Right ventricle myocardium inferior (tissue), 1 donor: Measurements from ENCODE around the gene PKN1. TPM values are rescaled to one million over a fixed set of nuclear protein-coding genes. Genes with fewer than 3 reads are reported as not detected.
"Not testable (repeated sequence)": the region's sequence is repeated elsewhere in the genome, so short reads cannot be mapped to it uniquely, and the experiment has no call there.

Experiments
- ATAC-seq: fragments of 200-7000 bp; cut with Tn5 transposase; one replicate; pipeline ENCODE4 v1.9.1; 2020; ENCODE audit warnings: mild to moderate bottlenecking, moderate library complexity
- DNase-seq: peaks from one replicate; pipeline ENCODE4 v3.0.0; 2021; ENCODE audit errors: missing footprints
- intact Hi-C: fragments of 100-400 bp; cut with DNase I; formaldehyde crosslinking; loops from one replicate; pipeline ENCODE4 v1.11.0; 2022
- total RNA-seq: library from RNA; stranded (reverse); fragmentation: NEBNext Ultra II Directional; extraction: Animal tissue kit (Norgen Biotek cat#: 25700); gene quantifications from one replicate; pipeline ENCODE4 v1.2.1, GENCODE V29; 2021
- donor health status: DM: no; HTN: yes; CAD: no; lungs with severe emphysema.

The PKN1 gene
- total RNA-seq, 1 donor from 2014 or later, result 149 TPM

- ATAC-seq (no peak), DNase-seq (no peak)
- intact Hi-C loops, result no loop called here
Observed at GRCh38 chr19:14496834-14497227, 63.7 kb downstream of the PKN1 start.

- DNase-seq (no peak), ATAC-seq (no peak)
- intact Hi-C loops, result no loop called here
Observed at GRCh38 chr19:14497228-14497921, 64.3 kb downstream of the PKN1 start.

- DNase-seq (no peak), ATAC-seq (no peak)
- intact Hi-C loops, result no loop called here
Observed at GRCh38 chr19:14502334-14503092, 69.4 kb downstream of the PKN1 start.

- DNase-seq (no peak), ATAC-seq (no peak)
- intact Hi-C loops, result no loop called here
Observed at GRCh38 chr19:14503285-14503684, 70.2 kb downstream of the PKN1 start.

GRCh38 chr19:14504575-14504974 lies 71.5 kb downstream of the PKN1 start:
- intact Hi-C loops, ATAC-seq, DNase-seq: not testable (repeated sequence)

GRCh38 chr19:14505488-14506239 lies 72.6 kb downstream of the PKN1 start:
- intact Hi-C loops, result no loop called here
- DNase-seq (peak; percentile 88), ATAC-seq (no peak)

GRCh38 chr19:14507704-14508542 lies 74.8 kb downstream of the PKN1 start:
- DNase-seq (no peak), ATAC-seq (no peak)
- intact Hi-C loops, result no loop called here

- ATAC-seq (peak; percentile 51), DNase-seq (peak; percentile 70)
- intact Hi-C loops, result no loop called here
Observed at GRCh38 chr19:14510311-14511228, 77.5 kb downstream of the PKN1 start.

- intact Hi-C loops, result no loop called here
- DNase-seq (no peak), ATAC-seq (peak; percentile 11)
Observed at GRCh38 chr19:14511229-14511593, 78.1 kb downstream of the PKN1 start.

- ATAC-seq (no peak), DNase-seq (no peak)
- intact Hi-C loops, result no loop called here
Observed at GRCh38 chr19:14512406-14512961, 79.4 kb downstream of the PKN1 start.

- intact Hi-C loops, result no loop called here
- ATAC-seq (no peak), DNase-seq (no peak)
Observed at GRCh38 chr19:14514215-14514863, 81.2 kb downstream of the PKN1 start.

- intact Hi-C loops, result loop anchor here (5.0 kb wide), 1 partner anchor 57 kb away; the partner anchor contains the start of gene NDUFB7
- DNase-seq (no peak), ATAC-seq (no peak)
Observed at GRCh38 chr19:14515501-14516047, 82.5 kb downstream of the PKN1 start.

GRCh38 chr19:14516048-14516534 lies 83.0 kb downstream of the PKN1 start:
- DNase-seq, result no peak
- intact Hi-C loops, result loop anchor here (5.0 kb wide), 1 partner anchor 56 kb away; the partner anchor contains the start of gene NDUFB7

GRCh38 chr19:14516746-14517438 lies 83.8 kb downstream of the PKN1 start:
- ATAC-seq, result no peak
- intact Hi-C loops, result loop anchor here (5.0 kb wide), 1 partner anchor 55 kb away; the partner anchor contains the start of gene NDUFB7
- no peak for DNase-seq

More at GRCh38 chr19:14516048-14516534, 83.0 kb downstream of the PKN1 start:
- no peak for ATAC-seq

- intact Hi-C loops, result loop anchor here (5.0 kb wide), 1 partner anchor 55 kb away; the partner anchor contains the start of gene NDUFB7
- DNase-seq (no peak), ATAC-seq (no peak)
Observed at GRCh38 chr19:14517446-14517839, 84.3 kb downstream of the PKN1 start.
